HG02759 (cell line): ENCODE data around the gene ZBTB17.

ENCODE experiments used
- ATAC-seq: cut with Tn5 transposase; IDR thresholded peaks from one replicate; pipeline ENCODE4 v1.9.1; 2021; ENCODE audit warnings: mild to moderate bottlenecking, moderate library complexity; ENCODE audit not compliant: unreplicated experiment

The ZBTB17 gene

DNA sequence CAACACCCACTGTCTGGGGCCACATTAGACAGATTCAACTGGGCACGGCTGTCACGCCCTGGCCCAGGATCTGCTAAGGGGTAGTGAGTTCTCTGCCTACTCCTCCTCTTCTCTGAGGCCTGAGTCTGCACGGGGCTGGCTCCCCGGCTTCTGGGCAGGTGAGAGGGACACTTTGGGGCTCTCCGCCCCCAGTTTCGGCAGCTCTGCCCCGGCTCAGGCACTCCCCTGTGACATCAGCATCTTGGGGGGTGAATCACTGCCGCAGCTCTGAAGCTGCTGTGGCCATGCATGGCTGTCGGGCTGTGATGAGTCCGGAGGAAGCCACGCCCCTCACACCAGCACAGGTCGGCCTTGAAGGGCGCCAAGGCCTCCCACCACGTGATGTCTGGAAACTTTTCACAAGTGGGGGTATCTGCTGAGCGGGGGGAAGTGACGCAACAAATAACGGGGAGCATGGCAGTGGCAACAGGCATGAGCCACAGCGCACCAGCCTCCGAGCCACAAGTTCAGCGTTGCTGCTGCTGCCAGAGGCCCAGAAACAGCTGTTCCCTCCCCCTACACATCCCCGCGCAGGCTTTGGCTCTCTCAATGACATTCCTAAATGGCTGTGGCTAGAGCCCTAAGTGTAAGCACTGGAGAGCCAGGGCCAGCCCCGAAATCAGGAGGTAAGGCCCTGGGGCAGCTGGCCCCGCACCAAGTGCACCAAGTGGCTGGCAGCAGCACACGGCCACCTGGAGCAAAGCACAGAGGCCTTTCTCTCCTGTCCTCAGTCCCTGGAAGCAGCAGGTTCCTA, 26.3 kb downstream of the ZBTB17 start:
- peak; percentile 48 for ATAC-seq

DNA sequence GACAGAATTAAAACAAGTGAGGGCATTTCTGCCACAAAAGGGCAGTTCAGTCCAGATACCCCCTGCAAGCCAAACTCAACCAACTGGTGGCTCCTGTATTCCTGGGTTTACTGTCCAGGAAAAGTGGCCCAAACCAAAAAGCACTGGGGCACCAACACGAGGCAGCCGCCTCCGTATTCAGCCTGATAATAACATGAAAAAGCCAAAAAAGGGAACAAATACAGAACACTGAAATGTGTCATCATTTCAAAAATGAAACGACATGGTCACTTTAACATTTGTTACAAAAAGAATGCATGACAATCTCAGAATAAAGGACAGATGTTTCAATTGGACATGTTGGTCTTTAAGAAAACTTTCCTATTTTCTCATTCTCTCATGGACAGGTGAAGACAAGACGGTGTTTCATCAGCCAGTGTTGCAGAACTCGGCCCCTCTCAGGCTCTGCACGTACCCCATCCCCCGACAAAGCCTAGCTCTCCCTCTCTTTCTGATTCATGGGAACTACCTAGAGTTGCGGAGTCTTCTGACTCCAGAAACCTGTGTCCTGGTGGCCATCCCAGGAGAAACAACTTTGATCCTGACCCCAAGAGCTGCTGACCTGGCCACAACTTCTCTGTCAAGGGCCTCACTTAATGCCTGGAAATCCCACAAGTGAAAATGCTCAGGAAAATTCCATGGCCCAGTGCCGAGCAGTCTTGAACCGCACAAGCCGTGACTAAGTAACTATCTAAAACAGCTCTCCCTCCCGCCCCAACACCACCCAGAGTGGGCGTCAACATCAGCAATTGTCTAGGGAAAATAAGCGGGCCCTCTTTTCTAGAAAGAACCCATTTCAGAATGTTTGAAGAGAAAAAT, 27.1 kb downstream of the ZBTB17 start:
- ATAC-seq = peak; percentile 9

DNA sequence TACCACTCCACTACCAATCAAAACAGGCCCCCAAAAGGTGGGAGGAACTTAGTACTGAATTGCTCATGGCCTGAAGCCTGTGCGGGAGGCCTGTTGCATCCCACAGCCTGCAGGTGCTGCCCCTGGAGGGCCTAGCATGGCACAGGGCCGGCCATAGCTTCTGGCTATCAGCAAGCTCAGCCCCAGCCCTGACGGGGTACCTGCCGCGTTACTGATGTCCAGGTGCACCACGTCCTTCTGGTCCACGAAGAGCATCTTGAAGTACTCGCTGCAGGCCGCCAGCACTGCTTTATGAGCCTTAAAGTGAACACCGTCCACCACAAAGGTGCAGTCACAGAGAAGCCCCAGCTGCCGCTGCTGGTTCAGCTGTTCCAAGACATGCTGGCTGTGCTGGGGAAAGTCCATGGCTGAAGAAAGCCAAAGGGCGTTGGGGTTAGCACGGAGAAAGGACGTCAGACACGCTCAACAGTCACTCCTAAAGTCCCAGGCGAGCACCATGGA, 27.8 kb downstream of the ZBTB17 start:
- no peak for ATAC-seq

DNA sequence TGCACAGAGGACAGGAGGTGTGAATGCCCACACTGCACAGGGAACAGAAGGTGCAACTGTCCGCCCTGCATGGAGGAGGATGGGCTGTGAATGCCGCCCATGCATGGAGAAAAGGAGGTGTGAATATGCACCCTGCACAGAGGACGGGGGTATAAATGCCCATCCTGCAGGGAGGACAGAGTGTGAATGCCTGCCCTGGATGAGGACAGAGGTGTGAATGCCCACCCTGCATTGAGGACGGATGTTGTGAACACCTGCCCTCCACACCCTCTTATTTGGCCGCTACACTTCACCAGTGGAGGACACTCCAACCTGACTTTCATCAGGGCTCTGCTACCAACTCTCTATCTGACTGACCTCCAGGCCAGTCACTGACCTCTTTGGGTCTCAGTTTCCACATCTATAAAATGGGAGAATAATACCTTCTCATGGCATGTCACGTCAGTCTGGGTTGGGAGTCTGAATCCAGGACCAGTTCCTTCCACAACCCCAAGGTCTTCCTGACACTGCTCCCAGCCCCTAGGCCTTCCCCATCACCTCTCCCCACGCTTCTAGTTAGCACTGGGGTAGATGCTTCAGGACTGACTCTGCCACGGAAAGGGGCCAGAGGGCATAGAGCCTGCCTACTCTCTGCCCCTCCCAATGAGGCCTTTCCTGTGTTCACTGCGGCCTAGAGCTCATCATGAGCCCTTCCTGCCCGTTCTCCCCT, 28.4 kb downstream of the ZBTB17 start:
- no peak for ATAC-seq

DNA sequence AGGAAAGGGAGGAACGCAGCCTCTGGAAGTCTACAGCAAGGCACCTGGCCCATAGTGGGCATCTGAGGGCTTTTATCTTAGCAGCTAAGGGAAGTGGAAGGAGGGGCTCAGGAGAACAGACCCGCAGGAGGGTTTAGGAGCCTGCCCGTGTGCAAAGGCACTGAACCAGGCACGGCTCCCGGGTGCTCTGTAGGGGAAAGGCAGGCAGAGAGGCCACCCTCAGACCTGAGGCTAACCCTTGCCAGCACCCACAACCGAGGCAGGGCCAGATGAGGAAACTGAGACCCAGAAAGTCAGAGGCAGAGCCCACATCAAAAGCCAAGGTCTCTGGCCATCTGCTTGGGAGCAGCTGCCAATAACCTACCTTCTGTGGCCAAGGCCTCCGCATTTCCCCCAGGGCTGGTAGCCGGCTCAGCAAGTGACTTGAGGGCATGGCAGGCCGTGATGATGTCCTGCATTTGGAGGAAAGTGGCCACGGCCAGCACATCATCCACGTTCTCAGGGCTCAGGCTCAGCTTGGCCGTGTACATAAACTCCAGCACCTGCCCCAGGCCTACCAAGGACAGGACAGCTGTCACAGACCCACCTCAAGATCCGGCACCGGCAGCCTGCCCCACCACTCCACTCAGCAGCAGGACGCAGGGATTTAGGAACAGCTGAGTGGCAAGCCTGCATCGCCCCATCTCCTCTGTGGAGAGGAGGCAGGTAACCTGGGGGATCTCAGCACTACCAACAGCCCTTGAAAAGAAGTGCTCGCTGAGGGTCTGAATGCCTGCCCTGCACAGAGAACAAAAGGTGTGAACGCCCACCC, 29.1 kb downstream of the ZBTB17 start:
- ATAC-seq = no peak

DNA sequence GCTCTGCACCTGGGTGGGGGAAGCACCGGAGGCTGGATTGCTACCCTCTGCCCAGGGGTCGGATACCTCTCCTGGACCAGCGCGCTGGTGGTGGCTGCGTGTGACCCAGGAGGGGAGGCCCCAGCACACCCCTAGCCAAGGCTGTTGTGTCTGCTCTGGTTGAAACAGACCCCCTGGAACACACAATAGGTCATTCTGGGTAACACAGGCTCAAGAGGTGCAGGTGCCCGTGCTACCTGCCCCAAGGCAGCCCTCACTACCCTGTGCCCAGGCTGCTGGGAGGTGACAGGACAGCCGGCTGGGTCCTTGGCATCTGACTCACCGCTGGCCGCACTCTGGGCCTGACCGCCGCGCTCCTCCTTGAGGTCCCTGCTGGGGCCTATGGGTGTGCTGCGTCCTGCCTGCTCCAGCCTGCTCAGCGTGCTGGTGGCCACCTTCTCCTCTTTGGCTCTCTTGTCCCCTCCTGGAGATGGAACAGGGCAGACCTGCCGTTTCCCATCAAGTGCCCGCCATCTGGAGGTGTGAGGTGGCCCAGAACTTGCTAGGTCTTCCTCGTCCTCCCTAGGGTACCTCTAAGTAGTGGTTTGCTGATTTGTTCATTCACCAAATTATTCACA, 30.0 kb downstream of the ZBTB17 start:
- no peak for ATAC-seq

DNA sequence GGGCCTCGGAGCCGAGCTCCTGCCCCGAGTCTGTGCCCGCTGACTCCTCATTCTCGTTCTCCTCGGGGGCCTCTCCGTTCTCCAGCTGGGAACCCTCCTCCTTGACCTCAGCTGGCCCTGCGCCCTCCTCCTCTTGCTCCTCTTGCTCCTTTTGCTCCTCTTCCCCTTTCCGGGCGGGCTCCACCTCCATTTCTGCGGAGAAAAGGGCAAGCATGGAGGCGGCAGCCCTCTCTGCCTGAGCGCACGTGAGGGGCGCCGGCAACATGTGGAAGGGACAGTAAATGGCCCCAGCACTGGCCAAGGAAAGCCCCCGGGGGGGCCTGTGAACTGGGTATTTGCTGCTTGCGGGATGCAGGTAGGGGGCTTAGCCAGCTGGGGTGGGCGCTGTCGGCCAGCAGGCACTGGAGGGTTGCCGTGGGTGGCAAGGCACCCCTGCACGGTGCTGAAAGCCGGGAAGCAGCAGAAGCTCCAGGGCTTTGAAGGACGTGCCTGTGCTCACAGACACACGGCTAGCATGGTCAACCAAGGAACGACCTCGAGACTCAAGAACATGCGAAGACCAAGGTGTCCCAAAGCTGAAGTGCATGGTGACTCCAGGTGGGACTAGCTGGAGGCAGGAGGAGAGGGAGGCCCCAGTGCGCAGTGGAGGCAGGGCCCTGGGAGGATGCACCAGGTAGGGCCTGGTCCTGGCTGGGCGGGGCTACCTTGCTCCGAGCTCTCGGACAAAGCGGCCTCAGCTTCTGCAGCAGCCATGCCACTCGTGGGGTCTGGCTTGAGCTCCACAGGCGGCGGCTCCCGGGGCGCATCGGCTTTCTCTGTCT, 30.7 kb downstream of the ZBTB17 start:
- no peak for ATAC-seq

DNA sequence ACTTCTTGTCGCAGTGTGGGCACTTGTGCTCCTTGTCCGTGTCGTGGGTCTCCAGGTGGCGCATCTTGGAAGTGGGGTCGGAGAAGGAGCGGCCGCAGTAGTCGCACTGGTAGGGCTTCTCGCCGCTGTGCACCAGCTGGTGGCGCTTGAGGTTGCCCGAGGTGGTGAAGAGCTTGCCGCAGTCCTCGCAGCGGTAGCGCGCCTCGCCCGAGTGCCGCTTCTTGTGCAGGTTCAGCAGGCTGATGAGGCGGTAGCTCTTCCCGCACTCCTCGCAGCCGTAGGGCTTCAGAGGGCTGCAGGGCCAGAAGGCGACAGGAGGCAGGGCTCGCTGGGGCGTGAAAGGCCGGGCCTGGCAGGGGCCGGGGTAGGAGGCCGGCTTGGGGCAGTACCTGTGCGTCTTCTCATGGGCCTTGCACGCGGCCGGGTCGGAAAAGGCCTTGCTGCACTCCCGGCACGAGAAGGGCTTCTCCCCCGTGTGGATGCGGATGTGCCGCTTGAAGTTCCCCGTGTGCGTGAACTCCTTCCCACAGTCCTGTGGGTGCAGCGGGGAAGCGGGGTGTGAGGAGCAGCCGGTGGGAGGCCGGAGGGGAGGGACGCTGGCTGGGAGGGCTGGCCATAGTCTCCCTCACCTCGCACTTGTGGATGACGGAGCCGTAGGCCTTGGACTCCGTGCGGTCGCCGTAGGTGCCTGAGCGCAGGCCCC, 31.4 kb downstream of the ZBTB17 start:
- ATAC-seq = no peak

DNA sequence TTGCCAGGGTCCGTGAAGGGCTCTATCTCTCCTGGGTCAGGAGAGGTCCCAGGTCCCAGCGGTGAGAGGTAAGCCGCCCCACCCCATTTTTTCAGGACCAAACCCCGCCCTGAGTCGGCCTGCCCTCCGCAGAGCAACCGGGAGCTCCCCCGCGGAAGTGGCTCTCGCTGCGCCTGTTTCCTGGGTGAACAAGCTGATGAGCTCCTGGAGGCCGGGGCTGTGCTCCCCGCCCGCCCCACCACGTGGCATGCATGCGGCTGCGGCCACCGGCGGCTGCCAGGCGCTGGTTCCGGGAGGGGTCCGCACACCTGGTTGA, 32.0 kb downstream of the ZBTB17 start:
- no peak for ATAC-seq

DNA sequence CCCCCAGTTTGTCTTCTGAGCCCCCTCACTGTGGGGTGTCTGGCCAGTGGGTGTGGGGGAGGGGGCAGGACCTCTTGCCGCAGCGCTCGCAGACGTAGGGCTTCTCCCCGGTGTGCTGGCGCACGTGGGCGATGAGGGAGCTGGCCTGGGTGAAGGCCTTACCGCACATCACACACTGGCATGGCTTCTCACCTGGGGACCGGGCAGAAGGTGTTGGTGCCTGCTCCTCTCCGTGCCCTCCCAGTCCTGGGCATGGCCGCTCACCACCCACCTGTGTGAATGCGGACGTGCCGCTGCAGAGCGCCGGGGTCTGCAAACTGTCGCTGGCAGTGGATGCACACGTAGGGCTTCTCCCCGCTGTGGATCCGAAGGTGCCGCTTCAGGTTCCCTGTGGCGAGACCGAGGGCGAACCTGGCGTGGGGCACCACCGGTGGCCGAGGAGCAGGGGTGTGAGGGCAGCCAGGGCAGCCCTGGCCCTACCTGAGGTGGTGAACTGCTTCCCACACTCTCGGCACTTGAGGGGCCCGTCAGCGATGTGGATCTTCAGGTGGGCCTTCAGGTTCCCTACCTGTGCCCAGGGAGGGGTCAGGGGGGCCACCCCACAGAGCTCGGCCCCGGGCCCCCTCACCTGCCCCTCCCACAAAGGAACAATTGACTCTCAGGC, 32.4 kb downstream of the ZBTB17 start:
- no peak for ATAC-seq

DNA sequence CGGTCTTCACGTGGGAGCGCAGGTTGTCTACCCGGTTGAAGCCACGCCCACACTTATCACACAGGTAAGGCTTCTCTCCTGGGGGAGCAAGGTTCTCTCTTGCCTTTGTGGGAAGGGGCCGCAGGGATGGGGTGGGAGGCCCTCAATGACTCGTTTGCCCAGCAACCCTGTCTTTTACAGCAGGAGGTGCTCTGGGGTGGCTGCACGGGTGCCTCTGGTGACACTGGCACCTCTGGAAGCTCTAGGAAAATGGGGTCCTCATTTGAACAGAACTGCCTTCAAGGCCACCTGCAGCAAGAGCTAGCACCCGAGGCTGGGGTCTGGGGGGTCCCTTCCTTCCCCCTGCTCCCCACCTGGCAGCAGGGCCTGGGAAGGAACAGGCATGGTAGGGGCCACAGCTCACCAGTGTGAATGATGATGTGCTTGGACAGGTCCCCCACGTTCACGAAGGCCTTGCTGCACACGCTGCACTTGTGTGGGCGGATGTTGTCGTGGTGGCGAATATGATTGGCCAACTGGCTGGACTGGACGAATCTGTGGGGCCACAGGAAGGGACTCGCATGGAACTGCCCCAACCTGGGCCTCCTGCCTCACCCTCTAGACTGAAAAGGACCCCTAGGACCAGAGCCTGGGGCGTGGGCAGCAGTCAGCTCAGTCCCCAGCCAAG, 33.1 kb downstream of the ZBTB17 start:
- no peak for ATAC-seq

DNA sequence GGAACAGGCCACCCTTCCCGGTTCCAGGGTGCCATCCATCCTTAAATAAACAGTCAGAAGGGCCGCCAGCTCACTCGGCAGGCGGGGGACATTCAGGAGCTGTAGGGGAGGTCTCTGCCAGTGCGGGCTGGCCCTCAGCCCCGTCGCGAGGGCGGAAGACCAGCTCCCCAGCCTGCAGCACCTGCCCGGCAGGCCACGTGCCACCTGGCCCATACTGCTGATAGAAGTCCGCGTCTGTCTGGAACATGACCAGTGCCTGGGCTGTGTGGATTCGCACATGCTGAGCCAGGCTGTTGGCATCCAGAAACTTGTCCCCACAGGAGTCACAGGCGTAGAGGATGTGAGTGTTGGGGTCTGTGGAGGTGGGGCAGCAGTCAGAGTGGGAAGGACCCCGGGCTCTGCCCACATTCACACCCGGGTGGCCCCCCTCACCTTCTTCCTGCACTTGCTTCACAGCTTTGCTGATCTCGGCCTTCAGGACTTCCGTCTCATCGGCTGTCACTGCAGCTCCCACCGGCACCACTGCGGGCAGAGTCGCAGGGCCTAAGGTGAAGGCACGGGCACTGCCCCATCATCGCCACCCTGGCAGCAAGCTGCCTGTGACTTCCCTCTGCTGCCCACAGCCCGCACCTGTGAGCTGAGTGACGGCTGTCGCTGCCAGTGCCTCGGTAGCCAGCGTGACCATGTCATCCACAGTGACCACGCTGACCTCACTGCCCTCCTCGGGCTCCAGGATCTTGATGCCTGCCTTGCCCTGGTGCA, 33.8 kb downstream of the ZBTB17 start:
- no peak for ATAC-seq

DNA sequence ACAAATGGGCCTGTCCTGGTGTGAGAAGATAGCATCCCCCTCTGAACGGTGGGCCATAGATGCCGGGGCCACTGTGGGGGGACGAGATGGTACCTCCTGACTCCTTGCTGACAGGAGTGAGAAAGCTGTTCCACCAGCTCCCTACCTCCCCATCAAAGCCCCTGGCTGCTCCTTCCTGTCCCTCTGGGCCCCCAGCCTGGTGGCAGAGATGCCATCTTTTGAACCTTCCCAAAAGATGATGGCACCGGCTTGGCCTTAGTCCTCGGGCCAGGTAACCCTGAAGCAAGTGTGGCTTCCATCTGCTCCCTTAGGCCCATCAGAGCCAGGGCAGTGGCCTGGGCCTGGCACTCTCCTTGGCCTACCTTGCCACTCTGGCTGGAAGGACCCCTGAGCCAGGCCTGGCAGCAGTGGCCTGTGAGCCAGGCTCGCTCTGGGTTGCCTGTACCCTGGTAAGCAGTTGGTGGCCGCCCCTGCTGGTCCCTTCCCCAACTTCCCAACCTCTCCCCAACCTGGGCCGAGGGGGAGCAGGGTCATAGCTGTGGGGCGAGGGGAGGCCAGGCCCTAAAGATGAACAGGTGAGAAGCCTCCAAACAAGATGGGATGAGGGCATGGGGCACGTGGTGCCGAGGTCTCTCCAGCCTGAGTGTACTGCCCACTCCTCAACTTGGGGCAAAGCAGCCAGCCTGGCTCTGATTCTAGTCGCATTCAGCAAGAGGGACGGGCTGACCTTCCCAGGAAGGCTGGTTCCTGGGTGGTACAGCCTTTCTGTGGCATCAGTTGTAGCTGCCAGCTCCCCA, 34.7 kb downstream of the ZBTB17 start:
- ATAC-seq = no peak

DNA sequence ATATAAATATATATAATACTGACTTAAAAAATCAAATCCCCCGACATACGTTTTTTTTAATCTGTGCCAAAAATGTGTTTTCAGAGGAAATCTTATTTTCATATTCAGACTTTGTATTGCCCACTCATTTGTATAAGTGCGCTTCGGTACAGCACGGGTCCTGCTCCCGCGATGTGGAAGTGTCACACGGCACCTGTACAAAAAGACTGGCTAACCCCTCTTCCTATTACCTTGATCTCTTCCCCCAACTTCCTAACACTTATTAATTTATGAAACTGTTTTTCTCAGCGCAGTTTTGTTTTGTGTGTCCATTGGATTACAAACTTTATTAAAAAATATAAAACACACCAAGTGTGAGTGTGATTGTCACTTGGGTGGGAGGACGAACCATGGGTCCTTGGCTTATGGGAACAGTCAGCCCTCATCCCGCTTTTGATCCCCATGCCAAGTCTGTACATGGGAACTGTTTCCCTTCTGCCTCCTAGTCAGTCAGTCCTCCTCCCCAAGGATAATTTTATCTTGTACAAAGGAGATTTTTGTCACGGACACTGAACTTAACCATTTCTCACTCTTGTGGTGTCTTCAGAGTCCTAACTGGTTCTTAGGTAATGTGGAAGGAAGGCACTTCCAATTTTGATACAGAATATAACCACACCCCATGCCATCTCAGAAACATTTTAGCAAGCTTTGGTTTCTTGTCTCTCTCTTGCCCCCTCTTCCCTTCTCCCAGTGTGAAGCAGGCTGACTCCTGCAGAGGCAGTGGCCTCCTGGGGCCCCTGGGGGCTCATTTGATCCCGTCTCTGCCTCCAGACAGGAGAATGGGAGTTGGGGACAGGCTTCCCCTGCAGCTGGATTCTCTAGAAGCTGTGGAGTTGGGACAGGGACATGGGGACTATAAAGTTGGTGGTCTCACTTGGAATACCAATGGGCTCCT, 35.5 kb downstream of the ZBTB17 start:
- no peak for ATAC-seq
